SH-SY5Y (cell line): Measurements from ENCODE around the gene TSC22D3.

Experiments
- GATA2 ChIP-seq: IDR thresholded peaks from 2 replicates; pipeline ENCODE4 v1.6.1; 2011; ENCODE audit warnings: mild to moderate bottlenecking, low read depth, low read length
- GATA3 ChIP-seq: IDR thresholded peaks from 2 replicates; pipeline ENCODE4 v1.6.1; 2011; ENCODE audit warnings: low read depth, mild to moderate bottlenecking, low read length, moderate library complexity

- TF ChIP-seq GATA2 (no peak), GATA3 (no peak)
These were observed 71.0 kb downstream of the TSC22D3 start for GRCh38 chrX:107704587-107704986.
